ENCODE data around the gene FOXJ3.

GRCh38 chr1:42259739-42260064 lies 75.3 kb downstream of the FOXJ3 start:
- TF ChIP-seq POLR2A (IDR thresholded peaks at IDR 0.05) (no peak), CTCF (IDR thresholded peaks at IDR 0.05) (no peak)

All from breast epithelium (tissue), 3 donors.